Gastrocnemius medialis (tissue), 4 donors: ENCODE measurements around the gene FMOD. TPM values are rescaled to one million over a fixed set of nuclear protein-coding genes. Genes with fewer than 3 reads are reported as not detected.
A peak's percentile ranks its signal among the peaks of the same experiment; 100 is the strongest.

Source experiments
- ATAC-seq, 2 donors: fragments of 150-250 bp; one replicate each; pipeline ENCODE4 v1.9.1; 2016
- DNase-seq, 2 donors: peaks; one replicate each; pipeline ENCODE4 v3.0.0-alpha.2; 2019
- H3K27ac ChIP-seq, 4 donors: fragments of 200-600 bp; sonication (generic); 1 replicate in 1 of 4; 2 replicates in 3 of 4; pipeline ENCODE4 v1.5.1; 2016 to 2018; ENCODE audit warnings: mild to moderate bottlenecking in 2 of 4, moderate library complexity in 1 of 4
- H3K27me3 ChIP-seq, 3 donors: fragments of 200-600 bp; sonication (generic) in 2 of 3; 1 replicate in 1 of 3; 2 replicates in 2 of 3; pipeline versions ENCODE4 v1.5.1 to v1.6.0; 2016 to 2019; ENCODE audit warnings: mild to moderate bottlenecking in 1 of 3, moderate library complexity in 1 of 3
- H3K36me3 ChIP-seq, 2 donors: fragments of 200-600 bp; sonication (generic) in 1 of 2; one replicate each; pipeline ENCODE4 v1.5.1; 2017 to 2018
- H3K4me1 ChIP-seq, 2 donors: fragments of 200-600 bp; sonication (generic) in 1 of 2; one replicate each; pipeline ENCODE4 v1.5.1; 2016 to 2017; ENCODE audit warnings: mild to moderate bottlenecking in 2 of 2
- H3K4me3 ChIP-seq, 4 donors: fragments of 200-600 bp; sonication (generic) in 3 of 4; 1 replicate in 1 of 4; 2 replicates in 3 of 4; pipeline ENCODE4 v1.5.1; 2016 to 2019; ENCODE audit warnings: mild to moderate bottlenecking in 2 of 4
- H3K9me3 ChIP-seq, 3 donors: fragments of 200-600 bp; sonication (generic) in 2 of 3; 1 replicate in 1 of 3; 2 replicates in 2 of 3; pipeline ENCODE4 v1.5.1; 2016 to 2019
- POLR2A ChIP-seq, 2 donors: fragments of 450-650 bp; IDR thresholded peaks; one replicate each; pipeline ENCODE4 v1.6.1; 2017; ENCODE audit warnings: antibody characterized with exemption in 2 of 2, mild to moderate bottlenecking in 2 of 2, moderate library complexity in 2 of 2
- in situ Hi-C, 4 donors: fragments of 200-750 bp; cut with MboI; loops; one replicate each; pipeline versions ENCODE4 v1.15.0 to v1.8.0; 2017; ENCODE audit warnings: low sequenced_read_pairs in 4 of 4
- intact Hi-C: fragments of 100-400 bp; cut with DNase I; formaldehyde crosslinking; loops from one replicate; pipeline ENCODE4 v1.15.1; 2023; ENCODE audit warnings: low total_unique reads
- total RNA-seq, 4 donors: library from RNA; depleted of rRNA; stranded (reverse); fragments of >200 nt; gene quantifications; one replicate each; pipeline versions ENCODE4 v1.1.0 to v1.2.3, GENCODE V29; 2016
- TF ChIP-seq, protein P1 (sequence below), 5 experiments: fragments of 450-650 bp in 3 of 5; fragments of 200-600 bp in 2 of 5; sonication (generic) in 2 of 5; IDR thresholded peaks in 4 of 5; conservative IDR thresholded peaks in 1 of 5; 1 replicate in 4 of 5; 2 replicates in 1 of 5; pipeline ENCODE4 v1.5.1; 2016 to 2019; ENCODE audit warnings: antibody characterized with exemption in 5 of 5, mild to moderate bottlenecking in 3 of 5, moderate library complexity in 3 of 5

FMOD gene
- total RNA-seq, 4 donors from 2014 or later: 6.3 to 15.8 (median 7.8) TPM

DNA sequence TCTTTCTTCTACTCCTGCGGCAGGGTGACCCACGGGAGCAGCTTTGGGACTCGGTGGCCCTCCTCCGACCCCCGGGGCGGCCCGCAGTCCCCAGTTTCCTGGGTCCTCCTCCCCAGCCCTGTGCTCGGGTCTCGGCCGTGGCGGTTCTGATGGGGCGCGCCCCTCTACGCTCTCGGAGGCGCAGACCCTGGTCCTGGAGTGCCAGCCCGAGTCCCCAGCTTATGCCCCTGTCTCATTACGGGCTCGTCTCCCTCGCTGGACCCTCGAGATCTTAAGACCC lies 45.2 kb downstream of the FMOD start:
- no peak for TF ChIP-seq POLR2A (IDR thresholded peaks at IDR 0.05)
- TF ChIP-seq, protein P1, sequence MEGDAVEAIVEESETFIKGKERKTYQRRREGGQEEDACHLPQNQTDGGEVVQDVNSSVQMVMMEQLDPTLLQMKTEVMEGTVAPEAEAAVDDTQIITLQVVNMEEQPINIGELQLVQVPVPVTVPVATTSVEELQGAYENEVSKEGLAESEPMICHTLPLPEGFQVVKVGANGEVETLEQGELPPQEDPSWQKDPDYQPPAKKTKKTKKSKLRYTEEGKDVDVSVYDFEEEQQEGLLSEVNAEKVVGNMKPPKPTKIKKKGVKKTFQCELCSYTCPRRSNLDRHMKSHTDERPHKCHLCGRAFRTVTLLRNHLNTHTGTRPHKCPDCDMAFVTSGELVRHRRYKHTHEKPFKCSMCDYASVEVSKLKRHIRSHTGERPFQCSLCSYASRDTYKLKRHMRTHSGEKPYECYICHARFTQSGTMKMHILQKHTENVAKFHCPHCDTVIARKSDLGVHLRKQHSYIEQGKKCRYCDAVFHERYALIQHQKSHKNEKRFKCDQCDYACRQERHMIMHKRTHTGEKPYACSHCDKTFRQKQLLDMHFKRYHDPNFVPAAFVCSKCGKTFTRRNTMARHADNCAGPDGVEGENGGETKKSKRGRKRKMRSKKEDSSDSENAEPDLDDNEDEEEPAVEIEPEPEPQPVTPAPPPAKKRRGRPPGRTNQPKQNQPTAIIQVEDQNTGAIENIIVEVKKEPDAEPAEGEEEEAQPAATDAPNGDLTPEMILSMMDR (IDR thresholded peaks at IDR 0.05 in 4 of 5, conservative IDR thresholded peaks at IDR 0.05 in 1 of 5): no peak
- H3K4me3 ChIP-seq: peak overlapping the region; percentile 80 to 98 (median 94)
- peak overlapping the region; percentile 95 to 100 (median 98) for H3K27ac ChIP-seq
- ATAC-seq (peak; percentile 20 to 23), DNase-seq (no peak)
- intact Hi-C loops: loop anchor here (1.0 to 2.0 kb wide), 2 partner anchors 21 to 32 kb away; no protein-coding TSS in a partner anchor
- peaks cover 27 to 28% of the 10 kb centered on the region in 2 donors for H3K4me1 ChIP-seq
- H3K36me3 ChIP-seq: peaks cover 0 to 21% of the 10 kb centered on the region in 2 donors
- no peaks in the 10 kb centered on the region for H3K27me3 ChIP-seq
- H3K9me3 ChIP-seq: no peaks in the 10 kb centered on the region
- in situ Hi-C loops: no loop called here

DNA sequence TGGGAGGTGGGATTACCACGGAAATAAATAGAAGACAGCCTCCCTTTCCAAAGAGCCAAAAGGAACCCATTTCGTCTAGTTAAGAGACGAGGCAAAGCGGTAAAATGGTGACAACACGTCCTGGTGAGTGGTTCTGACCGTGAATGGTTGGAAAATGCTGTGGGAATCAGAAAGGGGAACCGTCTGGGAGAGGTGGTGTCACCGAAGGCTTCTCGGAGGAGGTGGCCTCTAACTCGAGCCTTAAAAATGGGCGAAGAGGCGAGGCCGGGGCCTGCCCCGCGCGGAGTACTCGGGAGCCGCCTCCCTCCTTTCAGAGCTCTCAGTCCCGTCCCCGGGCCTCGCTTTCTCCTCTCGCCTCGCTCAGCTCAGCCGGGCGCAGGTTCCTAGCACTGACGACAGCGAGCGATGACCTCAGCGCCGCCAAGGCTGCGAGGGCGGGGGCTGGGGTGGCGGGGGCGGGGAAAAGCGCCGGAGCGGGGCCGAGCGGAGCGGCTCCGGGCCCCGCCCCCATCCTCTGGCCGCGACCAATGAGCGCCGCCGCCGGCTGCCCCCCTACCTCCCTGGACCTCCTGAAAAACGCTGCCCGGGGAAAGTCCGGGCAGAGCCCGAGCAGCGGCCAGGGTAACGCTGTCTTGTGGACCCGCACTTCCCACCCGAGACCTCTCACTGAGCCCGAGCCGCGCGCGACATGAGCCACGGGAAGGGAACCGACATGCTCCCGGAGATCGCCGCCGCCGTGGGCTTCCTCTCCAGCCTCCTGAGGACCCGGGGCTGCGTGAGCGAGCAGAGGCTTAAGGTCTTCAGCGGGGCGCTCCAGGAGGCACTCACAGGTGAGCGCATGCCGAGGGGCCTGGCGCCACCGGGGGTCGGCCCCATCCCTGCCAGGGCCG lies 45.8 kb downstream of the FMOD start, which contains the start of gene BTG2:
TSS of gene BTG2 (plus strand) at position 601 of the 890 bp plus-strand sequence. CDS start at position 689, 88 bp downstream.
- H3K27ac ChIP-seq: peak within 1 kb of the TSS; percentile 95 to 100 (median 98)
- TF ChIP-seq POLR2A (IDR thresholded peaks at IDR 0.05): peak; percentile 100
- TF ChIP-seq, protein P1 (IDR thresholded peaks at IDR 0.05 in 4 of 5, conservative IDR thresholded peaks at IDR 0.05 in 1 of 5): no peak
- in situ Hi-C loops (no loop called here), intact Hi-C loops (loop anchor here (1.0 kb wide), 1 partner anchor 32 kb away; no protein-coding TSS in a partner anchor)
- H3K27me3 ChIP-seq: no peaks in the 10 kb centered on the region
- peaks cover 0 to 21% of the 10 kb centered on the region in 2 donors for H3K36me3 ChIP-seq
- H3K9me3 ChIP-seq: no peaks in the 10 kb centered on the region
- H3K4me1 ChIP-seq: peaks cover 27 to 28% of the 10 kb centered on the region in 2 donors
- ATAC-seq (peak; percentile 68 to 79), DNase-seq (peak; percentile 90 to 93)
- H3K4me3 ChIP-seq: peak within 1 kb of the TSS; percentile 80 to 98 (median 94)

GRCh38 chr1:203304391-203304918 lies 46.5 kb downstream of the FMOD start:
- ATAC-seq: no peak
- H3K27ac ChIP-seq: peak overlapping the region; percentile 95 to 100 (median 98)
- no peaks in the 10 kb centered on the region for H3K27me3 ChIP-seq
- TF ChIP-seq, protein P1 (IDR thresholded peaks at IDR 0.05 in 4 of 5, conservative IDR thresholded peaks at IDR 0.05 in 1 of 5): no peak
- no peak for TF ChIP-seq POLR2A (IDR thresholded peaks at IDR 0.05)
- no peak for DNase-seq
- H3K9me3 ChIP-seq: no peaks in the 10 kb centered on the region
- H3K36me3 ChIP-seq: peaks cover 0 to 21% of the 10 kb centered on the region in 2 donors
- peak overlapping the region; percentile 48 to 98 (median 73) for H3K4me3 ChIP-seq
- intact Hi-C loops (no loop called here), in situ Hi-C loops (no loop called here)
- peaks cover 23 to 26% of the 10 kb centered on the region in 2 donors for H3K4me1 ChIP-seq

GRCh38 chr1:203302894-203303293 lies 48.0 kb downstream of the FMOD start:
- TF ChIP-seq, protein P1 (IDR thresholded peaks at IDR 0.05 in 4 of 5, conservative IDR thresholded peaks at IDR 0.05 in 1 of 5): no peak
- no peak for TF ChIP-seq POLR2A (IDR thresholded peaks at IDR 0.05)
- intact Hi-C loops (no loop called here), in situ Hi-C loops (no loop called here)
- H3K4me1 ChIP-seq: peaks cover 13 to 17% of the 10 kb centered on the region in 2 donors
- no peak overlapping the region for H3K27ac ChIP-seq
- DNase-seq (no peak), ATAC-seq (no peak)
- peaks cover 0 to 11% of the 10 kb centered on the region in 2 donors for H3K36me3 ChIP-seq
- no peak overlapping the region for H3K4me3 ChIP-seq
- H3K9me3 ChIP-seq: no peaks in the 10 kb centered on the region
- no peaks in the 10 kb centered on the region for H3K27me3 ChIP-seq
